Measurements from ENCODE around the gene FAM110D.

DNA sequence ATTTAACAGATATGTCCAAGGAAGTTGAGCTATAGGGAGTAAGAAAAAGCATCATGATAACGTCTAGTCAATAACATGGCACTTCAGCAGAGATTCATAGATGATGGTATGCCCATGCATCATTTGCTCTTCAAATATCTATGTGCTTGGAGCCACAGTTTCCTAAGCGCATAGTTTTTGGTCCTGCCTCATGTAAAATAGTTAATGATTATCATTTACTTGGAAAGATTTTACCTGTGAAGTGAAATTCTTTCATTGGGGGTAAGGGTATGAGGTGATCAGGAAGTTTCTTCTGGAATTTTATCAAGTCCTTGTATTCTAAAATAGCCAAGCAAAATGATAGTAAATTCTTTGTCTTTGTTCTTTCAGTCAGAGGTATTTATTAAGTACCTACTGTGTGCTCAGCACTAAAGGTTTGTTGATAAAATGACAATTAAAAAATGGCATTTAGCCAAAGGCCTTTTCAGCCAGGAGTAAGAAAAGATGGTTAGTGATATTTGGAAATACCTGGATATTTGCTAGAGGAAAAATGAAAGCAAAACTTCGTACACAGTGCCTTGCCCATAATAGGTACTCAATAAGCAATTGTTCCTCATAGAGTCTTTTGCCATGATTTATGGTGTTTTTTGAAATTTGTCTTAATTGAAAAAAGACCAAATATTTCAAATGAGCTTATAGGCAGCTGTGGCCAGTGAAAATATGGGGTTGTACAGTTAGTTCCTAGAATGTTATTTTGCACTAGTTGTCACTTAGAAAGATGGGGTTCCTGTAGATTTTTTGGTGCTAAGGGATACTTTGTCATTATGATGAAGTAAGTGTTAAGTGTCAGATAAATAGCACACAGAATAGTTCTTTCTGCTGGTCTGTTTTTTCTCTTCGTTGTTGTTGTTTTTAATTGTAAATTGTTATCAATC is 34.2 kb upstream of the FAM110D start:
- TF ChIP-seq, protein P1, sequence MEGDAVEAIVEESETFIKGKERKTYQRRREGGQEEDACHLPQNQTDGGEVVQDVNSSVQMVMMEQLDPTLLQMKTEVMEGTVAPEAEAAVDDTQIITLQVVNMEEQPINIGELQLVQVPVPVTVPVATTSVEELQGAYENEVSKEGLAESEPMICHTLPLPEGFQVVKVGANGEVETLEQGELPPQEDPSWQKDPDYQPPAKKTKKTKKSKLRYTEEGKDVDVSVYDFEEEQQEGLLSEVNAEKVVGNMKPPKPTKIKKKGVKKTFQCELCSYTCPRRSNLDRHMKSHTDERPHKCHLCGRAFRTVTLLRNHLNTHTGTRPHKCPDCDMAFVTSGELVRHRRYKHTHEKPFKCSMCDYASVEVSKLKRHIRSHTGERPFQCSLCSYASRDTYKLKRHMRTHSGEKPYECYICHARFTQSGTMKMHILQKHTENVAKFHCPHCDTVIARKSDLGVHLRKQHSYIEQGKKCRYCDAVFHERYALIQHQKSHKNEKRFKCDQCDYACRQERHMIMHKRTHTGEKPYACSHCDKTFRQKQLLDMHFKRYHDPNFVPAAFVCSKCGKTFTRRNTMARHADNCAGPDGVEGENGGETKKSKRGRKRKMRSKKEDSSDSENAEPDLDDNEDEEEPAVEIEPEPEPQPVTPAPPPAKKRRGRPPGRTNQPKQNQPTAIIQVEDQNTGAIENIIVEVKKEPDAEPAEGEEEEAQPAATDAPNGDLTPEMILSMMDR (IDR thresholded peaks at IDR 0.05) = no peak
- TF ChIP-seq POLR2A (IDR thresholded peaks at IDR 0.05) = no peak

All from lower leg skin (tissue), 3 donors.